H1 (cell line): ENCODE data around the gene ZSWIM9. TPM values are rescaled to one million over a fixed set of nuclear protein-coding genes. Genes with fewer than 3 reads are reported as not detected.

ENCODE experiments used
- CEBPB ChIP-seq: IDR thresholded peaks from 2 replicates; pipeline ENCODE4 v1.6.1; 2012; ENCODE audit warnings: low read depth, low read length
- KDM4A ChIP-seq: IDR thresholded peaks from one replicate; pipeline ENCODE4 v1.7.1; 2012; ENCODE audit warnings: low read depth, mild to moderate bottlenecking, moderate library complexity, low read length, inconsistent platforms; ENCODE audit not compliant: severe bottlenecking
- RAD21 ChIP-seq, 2 experiments: IDR thresholded peaks in 1 of 2; conservative IDR thresholded peaks in 1 of 2; 2 replicates each; pipeline ENCODE4 v1.6.1; 2011; ENCODE audit warnings: low read depth in 2 of 2, low read length in 2 of 2, improper control_type of control experiment in 1 of 2, inconsistent platforms in 1 of 2, mild to moderate bottlenecking in 1 of 2, moderate library complexity in 1 of 2
- RFX5 ChIP-seq: IDR thresholded peaks from 2 replicates; pipeline ENCODE4 v1.6.1; 2011; ENCODE audit warnings: low read depth, low read length, improper control_type of control experiment, borderline replicate concordance
- SAP30 ChIP-seq: fragments of 300-600 bp; sonication (generic); IDR thresholded peaks from 2 replicates; pipeline ENCODE4 v1.7.1; 2012; ENCODE audit warnings: low read length, moderate library complexity, mild to moderate bottlenecking, inconsistent platforms; ENCODE audit not compliant: insufficient read depth, insufficient replicate concordance
- SP1 ChIP-seq: IDR thresholded peaks from 2 replicates; pipeline ENCODE4 v1.6.1; 2011; ENCODE audit warnings: low read depth, low read length
- SP4 ChIP-seq: IDR thresholded peaks from 2 replicates; pipeline ENCODE4 v1.6.1; 2012; ENCODE audit warnings: low read length, inconsistent platforms
- polyA plus RNA-seq, 7 experiments: library from polyadenylated mRNA; depleted of rRNA in 3 of 7; stranded (reverse) in 5 of 7; unstranded in 2 of 7; fragments of >200 nt in 5 of 7; fragments of 200-250 nt in 2 of 7; gene quantifications; 1 replicate in 5 of 7; 2 replicates in 1 of 7; 4 replicates in 1 of 7; pipeline versions ENCODE4 v1.2.1 to v1.2.3, GENCODE V29; 2011 to 2013; ENCODE audit warnings: missing spikeins in 2 of 7, mixed read lengths in 2 of 7
- total RNA-seq: library from RNA; stranded (reverse); fragmentation: NEBNext Ultra II Directional; extraction: Animal tissue kit (Norgen Biotek cat#: 25700); gene quantifications from 2 replicates; pipeline ENCODE4 v1.2.1, GENCODE V29; 2021
- TF ChIP-seq, protein P1 (sequence below): fragments of 300-600 bp; sonication (generic); IDR thresholded peaks from 2 replicates; pipeline ENCODE4 v1.7.1; 2012; ENCODE audit warnings: low read length, moderate library complexity, mild to moderate bottlenecking, inconsistent platforms; ENCODE audit not compliant: insufficient replicate concordance
- TF ChIP-seq, protein P2 (sequence below): IDR thresholded peaks from 2 replicates; pipeline ENCODE4 v1.6.1; 2011; ENCODE audit warnings: low read length, improper control_type of control experiment

Gene ZSWIM9
- total and polyA plus RNA-seq, 2 of the 8 experiments (the other 6 are each of a cell fraction or from before 2014, with no cell fraction given) = 1.5 to 10.4 TPM

DNA sequence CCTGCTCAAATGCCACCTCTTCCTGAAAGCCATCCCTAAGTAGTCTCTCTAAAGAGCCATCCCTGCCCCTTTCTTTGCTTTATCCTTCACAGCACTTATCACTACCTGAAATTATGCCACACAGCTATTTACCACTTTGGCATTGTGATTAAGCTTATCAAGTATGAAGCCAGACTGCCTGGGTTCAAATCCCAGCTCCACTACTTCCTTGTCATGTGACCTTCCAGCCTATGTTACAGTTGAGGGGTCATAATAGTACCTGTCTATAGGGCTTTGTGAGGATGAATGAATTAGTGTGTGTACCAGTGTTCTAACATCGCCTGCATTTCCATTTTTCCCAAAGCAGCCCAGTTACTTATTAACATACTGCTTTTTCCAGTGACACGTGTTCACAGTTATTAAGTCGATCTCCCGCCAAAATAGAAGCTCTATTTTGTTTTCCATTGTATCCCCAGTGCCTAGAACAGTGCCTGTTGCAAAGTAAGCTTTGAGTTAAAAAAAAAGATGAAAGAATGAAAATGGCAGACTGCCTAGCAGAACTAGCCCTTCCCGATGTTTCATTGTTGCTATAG is 32.8 kb downstream of the ZSWIM9 start (continued):
- TF ChIP-seq, protein P1, sequence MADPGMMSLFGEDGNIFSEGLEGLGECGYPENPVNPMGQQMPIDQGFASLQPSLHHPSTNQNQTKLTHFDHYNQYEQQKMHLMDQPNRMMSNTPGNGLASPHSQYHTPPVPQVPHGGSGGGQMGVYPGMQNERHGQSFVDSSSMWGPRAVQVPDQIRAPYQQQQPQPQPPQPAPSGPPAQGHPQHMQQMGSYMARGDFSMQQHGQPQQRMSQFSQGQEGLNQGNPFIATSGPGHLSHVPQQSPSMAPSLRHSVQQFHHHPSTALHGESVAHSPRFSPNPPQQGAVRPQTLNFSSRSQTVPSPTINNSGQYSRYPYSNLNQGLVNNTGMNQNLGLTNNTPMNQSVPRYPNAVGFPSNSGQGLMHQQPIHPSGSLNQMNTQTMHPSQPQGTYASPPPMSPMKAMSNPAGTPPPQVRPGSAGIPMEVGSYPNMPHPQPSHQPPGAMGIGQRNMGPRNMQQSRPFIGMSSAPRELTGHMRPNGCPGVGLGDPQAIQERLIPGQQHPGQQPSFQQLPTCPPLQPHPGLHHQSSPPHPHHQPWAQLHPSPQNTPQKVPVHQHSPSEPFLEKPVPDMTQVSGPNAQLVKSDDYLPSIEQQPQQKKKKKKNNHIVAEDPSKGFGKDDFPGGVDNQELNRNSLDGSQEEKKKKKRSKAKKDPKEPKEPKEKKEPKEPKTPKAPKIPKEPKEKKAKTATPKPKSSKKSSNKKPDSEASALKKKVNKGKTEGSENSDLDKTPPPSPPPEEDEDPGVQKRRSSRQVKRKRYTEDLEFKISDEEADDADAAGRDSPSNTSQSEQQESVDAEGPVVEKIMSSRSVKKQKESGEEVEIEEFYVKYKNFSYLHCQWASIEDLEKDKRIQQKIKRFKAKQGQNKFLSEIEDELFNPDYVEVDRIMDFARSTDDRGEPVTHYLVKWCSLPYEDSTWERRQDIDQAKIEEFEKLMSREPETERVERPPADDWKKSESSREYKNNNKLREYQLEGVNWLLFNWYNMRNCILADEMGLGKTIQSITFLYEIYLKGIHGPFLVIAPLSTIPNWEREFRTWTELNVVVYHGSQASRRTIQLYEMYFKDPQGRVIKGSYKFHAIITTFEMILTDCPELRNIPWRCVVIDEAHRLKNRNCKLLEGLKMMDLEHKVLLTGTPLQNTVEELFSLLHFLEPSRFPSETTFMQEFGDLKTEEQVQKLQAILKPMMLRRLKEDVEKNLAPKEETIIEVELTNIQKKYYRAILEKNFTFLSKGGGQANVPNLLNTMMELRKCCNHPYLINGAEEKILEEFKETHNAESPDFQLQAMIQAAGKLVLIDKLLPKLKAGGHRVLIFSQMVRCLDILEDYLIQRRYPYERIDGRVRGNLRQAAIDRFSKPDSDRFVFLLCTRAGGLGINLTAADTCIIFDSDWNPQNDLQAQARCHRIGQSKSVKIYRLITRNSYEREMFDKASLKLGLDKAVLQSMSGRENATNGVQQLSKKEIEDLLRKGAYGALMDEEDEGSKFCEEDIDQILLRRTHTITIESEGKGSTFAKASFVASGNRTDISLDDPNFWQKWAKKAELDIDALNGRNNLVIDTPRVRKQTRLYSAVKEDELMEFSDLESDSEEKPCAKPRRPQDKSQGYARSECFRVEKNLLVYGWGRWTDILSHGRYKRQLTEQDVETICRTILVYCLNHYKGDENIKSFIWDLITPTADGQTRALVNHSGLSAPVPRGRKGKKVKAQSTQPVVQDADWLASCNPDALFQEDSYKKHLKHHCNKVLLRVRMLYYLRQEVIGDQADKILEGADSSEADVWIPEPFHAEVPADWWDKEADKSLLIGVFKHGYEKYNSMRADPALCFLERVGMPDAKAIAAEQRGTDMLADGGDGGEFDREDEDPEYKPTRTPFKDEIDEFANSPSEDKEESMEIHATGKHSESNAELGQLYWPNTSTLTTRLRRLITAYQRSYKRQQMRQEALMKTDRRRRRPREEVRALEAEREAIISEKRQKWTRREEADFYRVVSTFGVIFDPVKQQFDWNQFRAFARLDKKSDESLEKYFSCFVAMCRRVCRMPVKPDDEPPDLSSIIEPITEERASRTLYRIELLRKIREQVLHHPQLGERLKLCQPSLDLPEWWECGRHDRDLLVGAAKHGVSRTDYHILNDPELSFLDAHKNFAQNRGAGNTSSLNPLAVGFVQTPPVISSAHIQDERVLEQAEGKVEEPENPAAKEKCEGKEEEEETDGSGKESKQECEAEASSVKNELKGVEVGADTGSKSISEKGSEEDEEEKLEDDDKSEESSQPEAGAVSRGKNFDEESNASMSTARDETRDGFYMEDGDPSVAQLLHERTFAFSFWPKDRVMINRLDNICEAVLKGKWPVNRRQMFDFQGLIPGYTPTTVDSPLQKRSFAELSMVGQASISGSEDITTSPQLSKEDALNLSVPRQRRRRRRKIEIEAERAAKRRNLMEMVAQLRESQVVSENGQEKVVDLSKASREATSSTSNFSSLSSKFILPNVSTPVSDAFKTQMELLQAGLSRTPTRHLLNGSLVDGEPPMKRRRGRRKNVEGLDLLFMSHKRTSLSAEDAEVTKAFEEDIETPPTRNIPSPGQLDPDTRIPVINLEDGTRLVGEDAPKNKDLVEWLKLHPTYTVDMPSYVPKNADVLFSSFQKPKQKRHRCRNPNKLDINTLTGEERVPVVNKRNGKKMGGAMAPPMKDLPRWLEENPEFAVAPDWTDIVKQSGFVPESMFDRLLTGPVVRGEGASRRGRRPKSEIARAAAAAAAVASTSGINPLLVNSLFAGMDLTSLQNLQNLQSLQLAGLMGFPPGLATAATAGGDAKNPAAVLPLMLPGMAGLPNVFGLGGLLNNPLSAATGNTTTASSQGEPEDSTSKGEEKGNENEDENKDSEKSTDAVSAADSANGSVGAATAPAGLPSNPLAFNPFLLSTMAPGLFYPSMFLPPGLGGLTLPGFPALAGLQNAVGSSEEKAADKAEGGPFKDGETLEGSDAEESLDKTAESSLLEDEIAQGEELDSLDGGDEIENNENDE = no peak
- TF ChIP-seq, protein P2, sequence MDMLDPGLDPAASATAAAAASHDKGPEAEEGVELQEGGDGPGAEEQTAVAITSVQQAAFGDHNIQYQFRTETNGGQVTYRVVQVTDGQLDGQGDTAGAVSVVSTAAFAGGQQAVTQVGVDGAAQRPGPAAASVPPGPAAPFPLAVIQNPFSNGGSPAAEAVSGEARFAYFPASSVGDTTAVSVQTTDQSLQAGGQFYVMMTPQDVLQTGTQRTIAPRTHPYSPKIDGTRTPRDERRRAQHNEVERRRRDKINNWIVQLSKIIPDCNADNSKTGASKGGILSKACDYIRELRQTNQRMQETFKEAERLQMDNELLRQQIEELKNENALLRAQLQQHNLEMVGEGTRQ = peak; percentile 45
- peak; percentile 24 for TF ChIP-seq KDM4A
- no peak for TF ChIP-seq SP1
- TF ChIP-seq SAP30 = peak; percentile 10
- no peak for TF ChIP-seq RAD21 (IDR thresholded peaks at IDR 0.05 in 1 of 2, conservative IDR thresholded peaks at IDR 0.05 in 1 of 2; ENCODE audit: low read depth in 2 of 2, low read length in 2 of 2)
- TF ChIP-seq CEBPB = no peak
- no peak for TF ChIP-seq RFX5
- no peak for TF ChIP-seq SP4
